ENCODE results near the gene CRACR2B.

DNA sequence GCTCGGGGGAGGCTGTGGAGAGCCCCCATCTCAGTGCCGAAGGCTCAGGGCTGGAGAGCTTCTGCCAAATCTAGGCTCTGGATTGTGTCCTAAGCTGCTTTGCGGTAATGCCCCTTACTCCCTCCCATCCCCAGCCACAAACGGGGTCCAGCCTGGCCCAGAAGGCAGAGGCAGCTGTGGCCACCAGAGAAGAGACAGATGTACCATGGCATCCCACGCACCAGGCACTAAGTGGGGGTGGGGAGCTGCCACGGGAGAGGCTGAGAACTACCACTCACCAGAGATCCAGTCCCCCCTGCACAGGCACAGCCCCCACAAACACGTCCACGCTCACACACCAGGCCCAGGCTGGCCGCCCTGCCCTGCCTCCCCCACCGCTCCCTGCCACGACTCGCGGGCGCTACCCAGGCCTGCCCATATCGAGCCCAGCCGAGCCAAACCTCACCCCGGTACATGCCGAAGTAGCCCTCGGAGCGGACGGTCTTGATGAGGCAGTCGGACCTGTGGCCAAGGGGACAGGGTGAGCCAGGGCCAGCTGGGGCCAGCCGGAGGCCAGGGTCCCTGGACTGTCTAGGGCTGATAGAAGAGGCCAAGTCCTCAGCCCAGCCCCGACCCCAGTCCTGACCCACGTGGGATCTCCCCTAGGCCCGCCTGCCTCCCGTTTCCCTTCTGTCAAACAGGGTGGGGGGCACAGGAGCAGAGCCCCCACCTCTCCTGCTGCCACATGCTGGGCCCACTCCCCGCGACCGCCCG, 33.5 kb upstream of the CRACR2B start:
- TF ChIP-seq CTCF (tag by site-specific recombination; IDR thresholded peaks at IDR 0.05) (no peak), ZNF112 (tag by site-specific recombination; IDR thresholded peaks at IDR 0.05) (no peak), ZNF19 (tag by site-specific recombination; IDR thresholded peaks at IDR 0.05; ENCODE audit: low read depth) (no peak)

Data from HEK293 (cell line).